ENCODE data around the gene MCC. TPM values are rescaled to one million over a fixed set of nuclear protein-coding genes. Genes with fewer than 3 reads are reported as not detected.

Gene MCC
- total and polyA plus RNA-seq, 2 donors from 2014 or later = 2.4 to 20.6 TPM

- Histone ChIP-seq H3K4me1 (ENCODE audit: control insufficient read depth in 2 of 3, insufficient read depth in 2 of 3, low read depth in 1 of 3, low read length in 3 of 3) (peaks cover 0 to 9% (median 3%) of the 10 kb centered on the region in 3 donors), H3K36me3 (ENCODE audit: control insufficient read depth in 2 of 3, insufficient read depth in 3 of 3, low read length in 3 of 3) (no peaks in the 10 kb centered on the region), H3K9ac (ENCODE audit: low read length in 3 of 3) (no peak overlapping the region), H3K4me3 (ENCODE audit: low read length in 3 of 3) (no peak overlapping the region), H3K27me3 (ENCODE audit: control insufficient read depth, insufficient read depth, low read length) (no peaks in the 10 kb centered on the region), H3K27ac (ENCODE audit: low read depth in 2 of 2, low read length in 2 of 2) (no peak overlapping the region), H3K9me3 (ENCODE audit: control insufficient read depth in 2 of 3, insufficient read depth in 1 of 3, low read length in 3 of 3) (no peaks in the 10 kb centered on the region)
- DNase-seq (peak in 3 of 5 donors; percentile 26 to 64 (median 61)), FAIRE-seq (no peak)
- intact Hi-C loops (cut with DNase I) = no loop called here
- no peak for TF ChIP-seq CTCF (IDR thresholded peaks at IDR 0.05; ENCODE audit: borderline replicate concordance, extremely low read depth, insufficient read depth)
These were observed 397.7 kb downstream of the MCC start for GRCh38 chr5:113090336-113091106.

DNA sequence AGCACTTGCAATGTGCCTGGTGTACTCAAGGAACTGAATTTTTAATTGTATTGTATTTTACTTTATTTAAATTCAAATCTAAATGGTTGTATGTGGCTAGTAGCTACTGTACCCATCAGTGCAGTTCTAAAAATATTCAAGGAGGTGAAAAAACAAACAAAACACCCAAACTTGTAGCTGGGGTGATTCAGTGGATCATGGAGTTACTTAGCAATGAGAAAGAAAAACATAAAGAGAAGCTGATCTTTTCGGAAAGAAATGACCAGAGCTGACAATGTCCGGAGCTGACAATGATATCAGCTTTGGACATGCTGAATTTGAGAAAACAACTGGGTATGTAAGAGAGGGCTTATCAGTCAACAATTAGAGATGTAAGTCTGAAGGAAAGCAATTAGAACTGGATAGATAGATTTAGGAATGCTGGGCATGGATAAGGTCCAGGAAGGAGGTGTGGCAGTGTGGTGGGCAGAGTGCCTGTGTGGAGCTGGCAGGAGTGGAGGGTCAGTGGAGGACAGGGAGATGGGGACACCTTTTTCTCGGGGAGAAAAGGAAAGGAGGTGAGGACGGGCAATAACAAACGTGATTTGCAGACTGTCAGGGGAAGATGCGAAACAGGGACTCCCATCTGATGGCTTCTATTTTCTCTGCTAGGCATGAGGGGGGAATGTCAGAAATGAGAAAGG, 398.5 kb downstream of the MCC start:
- no peak for FAIRE-seq
- H3K4me3 ChIP-seq (ENCODE audit: low read length in 3 of 3) = no peak overlapping the region
- no peak for DNase-seq
- H3K36me3 ChIP-seq (ENCODE audit: control insufficient read depth in 2 of 3, insufficient read depth in 3 of 3, low read length in 3 of 3) = no peaks in the 10 kb centered on the region
- H3K27me3 ChIP-seq (ENCODE audit: control insufficient read depth, insufficient read depth, low read length) = no peaks in the 10 kb centered on the region
- no peak overlapping the region for H3K27ac ChIP-seq (ENCODE audit: low read depth in 2 of 2, low read length in 2 of 2)
- peaks cover 0 to 9% (median 3%) of the 10 kb centered on the region in 3 donors for H3K4me1 ChIP-seq (ENCODE audit: control insufficient read depth in 2 of 3, insufficient read depth in 2 of 3, low read depth in 1 of 3, low read length in 3 of 3)
- no peak for TF ChIP-seq CTCF (IDR thresholded peaks at IDR 0.05; ENCODE audit: borderline replicate concordance, extremely low read depth, insufficient read depth)
- no peaks in the 10 kb centered on the region for H3K9me3 ChIP-seq (ENCODE audit: control insufficient read depth in 2 of 3, insufficient read depth in 1 of 3, low read length in 3 of 3)
- no peak overlapping the region for H3K9ac ChIP-seq (ENCODE audit: low read length in 3 of 3)
- intact Hi-C loops (cut with DNase I) = no loop called here

DNA sequence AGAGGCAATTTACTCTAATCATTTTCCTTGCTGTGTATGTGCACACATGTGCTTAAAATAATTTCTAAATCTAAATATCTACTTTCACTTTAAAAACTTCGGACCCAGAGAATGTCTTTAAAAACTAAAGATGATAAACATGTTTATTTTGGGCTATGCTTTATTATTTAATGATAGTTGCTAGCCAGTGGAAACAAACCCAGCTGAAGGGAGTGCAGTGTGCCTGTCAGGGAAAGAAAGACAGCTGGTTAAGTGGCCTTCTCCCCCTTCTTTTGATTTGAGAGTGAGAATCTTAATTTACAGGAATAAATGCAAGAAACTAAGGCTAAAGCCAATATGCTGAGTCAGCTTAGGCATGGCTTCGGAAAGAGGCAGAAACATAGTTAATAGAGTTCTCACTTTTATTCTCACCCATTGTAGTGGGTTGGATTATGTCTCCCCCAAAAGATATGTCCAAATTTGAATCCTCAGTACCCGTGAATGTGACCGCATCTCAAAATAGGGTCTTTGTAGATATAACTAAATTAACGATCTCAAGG, 400.2 kb downstream of the MCC start:
- FAIRE-seq (peak; percentile 44), DNase-seq (peak in 3 of 5 donors; percentile 24 to 89 (median 72))
- Histone ChIP-seq H3K27ac (ENCODE audit: low read depth in 2 of 2, low read length in 2 of 2) (no peak overlapping the region), H3K4me1 (ENCODE audit: control insufficient read depth in 2 of 3, insufficient read depth in 2 of 3, low read depth in 1 of 3, low read length in 3 of 3) (peaks cover 0 to 9% (median 3%) of the 10 kb centered on the region in 3 donors), H3K36me3 (ENCODE audit: control insufficient read depth in 2 of 3, insufficient read depth in 3 of 3, low read length in 3 of 3) (no peaks in the 10 kb centered on the region), H3K4me3 (ENCODE audit: low read length in 3 of 3) (no peak overlapping the region), H3K9ac (ENCODE audit: low read length in 3 of 3) (no peak overlapping the region), H3K27me3 (ENCODE audit: control insufficient read depth, insufficient read depth, low read length) (no peaks in the 10 kb centered on the region), H3K9me3 (ENCODE audit: control insufficient read depth in 2 of 3, insufficient read depth in 1 of 3, low read length in 3 of 3) (no peaks in the 10 kb centered on the region)
- no peak for TF ChIP-seq CTCF (IDR thresholded peaks at IDR 0.05; ENCODE audit: borderline replicate concordance, extremely low read depth, insufficient read depth)
- intact Hi-C loops (cut with DNase I) = no loop called here

Data from kidney (tissue), 14 donors.